PC-3 (cell line): Measurements from ENCODE around the gene THOC2. TPM values are rescaled to one million over a fixed set of nuclear protein-coding genes. Genes with fewer than 3 reads are reported as not detected.
A peak's percentile ranks its signal among the peaks of the same experiment; 100 is the strongest.
"Not testable (repeated sequence)": the region's sequence is repeated elsewhere in the genome, so short reads cannot be mapped to it uniquely, and the experiment has no call there.

Experiments used
- ATAC-seq: fragments of 200-7000 bp; cut with Tn5 transposase; 2 replicates; pipeline ENCODE4 v1.9.1; 2020; ENCODE audit warnings: mild to moderate bottlenecking, moderate library complexity
- BruUV-seq: library from RNA; stranded (reverse); fragments of 400-500 nt; replicated peaks from 2 replicates; lab custom pipeline; 2021; lab: Mats Ljungman, UMichigan
- CTCF ChIA-PET: fragments of 300-600 bp; sonication (Branson Sonifier 250); formaldehyde crosslinking; loops from one replicate; lab custom pipeline; 2022; ENCODE audit warnings: antibody characterized with exemption; lab: Charles Lee
- POLR2A ChIA-PET: fragments of 300-600 bp; sonication (Branson Sonifier 250); formaldehyde crosslinking; loops from one replicate; lab custom pipeline; 2022; ENCODE audit warnings: antibody characterized with exemption; ENCODE audit not compliant: unreplicated experiment; lab: Charles Lee
- DNase-seq: peaks from one replicate; pipeline ENCODE4 v3.0.0-alpha.2; 2015
- H2AFZ ChIP-seq: fragments of 300-600 bp; sonication (generic); 2 replicates; pipeline ENCODE4 v1.6.0; 2016; ENCODE audit warnings: antibody characterized with exemption, low read length
- H3F3A ChIP-seq: fragments of 300-600 bp; sonication (generic); one replicate; pipeline ENCODE4 v1.6.0; 2017; ENCODE audit warnings: antibody characterized with exemption, low read length, control low read depth, mild to moderate bottlenecking; ENCODE audit not compliant: unreplicated experiment
- H3K27ac ChIP-seq: fragments of 300-600 bp; sonication (generic); 2 replicates; pipeline ENCODE4 v1.5.1; 2016; ENCODE audit warnings: mild to moderate bottlenecking, low read length
- H3K27me3 ChIP-seq: fragments of 300-600 bp; sonication (generic); 2 replicates; pipeline ENCODE4 v1.6.1; 2016; ENCODE audit warnings: low read length, mixed read lengths
- H3K36me3 ChIP-seq: fragments of 300-600 bp; sonication (generic); 2 replicates; pipeline ENCODE4 v1.6.1; 2016; ENCODE audit warnings: low read depth, mixed run types, low read length, mixed read lengths
- H3K4me1 ChIP-seq: fragments of 300-600 bp; sonication (generic); 2 replicates; pipeline ENCODE4 v1.5.1; 2016; ENCODE audit warnings: low read length; ENCODE audit not compliant: insufficient read depth
- H3K4me2 ChIP-seq: fragments of 300-600 bp; sonication (generic); 2 replicates; pipeline ENCODE4 v1.6.0; 2016; ENCODE audit warnings: low read length
- H3K4me3 ChIP-seq: fragments of 300-600 bp; sonication (generic); 2 replicates; pipeline ENCODE4 v1.5.1; 2016; ENCODE audit warnings: mild to moderate bottlenecking, low read length, mixed read lengths
- H3K79me2 ChIP-seq: fragments of 300-600 bp; sonication (generic); 2 replicates; pipeline ENCODE4 v1.6.1; 2017; ENCODE audit warnings: low read length, mixed read lengths
- H3K9ac ChIP-seq: fragments of 300-600 bp; sonication (generic); 2 replicates; pipeline ENCODE4 v1.6.0; 2016; ENCODE audit warnings: mild to moderate bottlenecking, low read length
- H3K9me2 ChIP-seq: fragments of 300-600 bp; sonication (generic); replicated peaks from 2 replicates; pipeline ENCODE4 v1.6.1; 2016; ENCODE audit warnings: mixed run types, low read length, mixed read lengths
- H3K9me3 ChIP-seq: fragments of 300-600 bp; sonication (generic); 2 replicates; pipeline ENCODE4 v1.6.1; 2016; ENCODE audit warnings: low read length, mixed read lengths
- H4K20me1 ChIP-seq: fragments of 300-600 bp; sonication (generic); 2 replicates; pipeline ENCODE4 v1.6.1; 2016; ENCODE audit warnings: low read length, mixed read lengths
- EZH2 ChIP-seq: fragments of 300-600 bp; sonication (generic); IDR thresholded peaks from one replicate; pipeline ENCODE4 v1.6.1; 2017; ENCODE audit warnings: antibody characterized with exemption, mild to moderate bottlenecking, low read length; ENCODE audit not compliant: unreplicated experiment
- EZH2phosphoT487 ChIP-seq: fragments of 300-600 bp; sonication (generic); IDR thresholded peaks from 2 replicates; pipeline ENCODE4 v1.6.1; 2018; ENCODE audit warnings: mild to moderate bottlenecking, antibody characterized with exemption, low read length, borderline replicate concordance
- intact Hi-C: fragments of 100-400 bp; cut with micrococcal nuclease; formaldehyde crosslinking; loops from 2 replicates; pipeline ENCODE4 v1.9.0; 2023
- total RNA-seq: library from RNA; depleted of rRNA; stranded (reverse); fragments of >200 nt; gene quantifications from 2 replicates; pipeline ENCODE4 v1.2.3, GENCODE V29; 2014
- TF ChIP-seq, protein P1 (sequence below): fragments of 300-600 bp; sonication (generic); conservative IDR thresholded peaks from 2 replicates; pipeline ENCODE4 v1.5.1; 2017; ENCODE audit warnings: antibody characterized with exemption, low read depth, mild to moderate bottlenecking, low read length

THOC2 gene
- total RNA-seq, 1 experiment from 2014 or later: 69.1 TPM

DNA sequence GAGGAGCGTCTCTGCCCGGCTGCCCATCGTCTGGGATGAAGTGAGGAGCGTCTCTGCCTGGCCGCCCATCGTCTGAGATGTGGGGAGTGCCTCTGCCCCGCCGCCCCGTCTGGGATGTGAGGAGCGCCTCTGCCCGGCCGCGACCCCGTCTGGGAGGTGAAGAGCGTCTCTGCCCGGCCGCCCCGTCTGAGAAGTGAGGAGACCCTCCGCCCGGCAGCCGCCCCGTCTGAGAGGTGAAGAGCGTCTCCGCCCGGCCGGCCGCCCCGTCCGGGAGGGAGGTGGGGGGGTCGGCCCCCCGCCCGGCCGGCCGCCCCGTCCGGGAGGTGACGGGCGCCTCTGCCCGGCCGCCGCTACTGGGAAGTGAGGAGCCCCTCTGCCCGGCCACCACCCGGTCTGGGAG is 1.2 kb upstream of the THOC2 start:
- intact Hi-C loops: loop anchor here (5.0 kb wide), 2 partner anchors 37 to 87 kb away; no protein-coding TSS in a partner anchor
- BruUV-seq, CTCF ChIA-PET: not testable (repeated sequence)

DNA sequence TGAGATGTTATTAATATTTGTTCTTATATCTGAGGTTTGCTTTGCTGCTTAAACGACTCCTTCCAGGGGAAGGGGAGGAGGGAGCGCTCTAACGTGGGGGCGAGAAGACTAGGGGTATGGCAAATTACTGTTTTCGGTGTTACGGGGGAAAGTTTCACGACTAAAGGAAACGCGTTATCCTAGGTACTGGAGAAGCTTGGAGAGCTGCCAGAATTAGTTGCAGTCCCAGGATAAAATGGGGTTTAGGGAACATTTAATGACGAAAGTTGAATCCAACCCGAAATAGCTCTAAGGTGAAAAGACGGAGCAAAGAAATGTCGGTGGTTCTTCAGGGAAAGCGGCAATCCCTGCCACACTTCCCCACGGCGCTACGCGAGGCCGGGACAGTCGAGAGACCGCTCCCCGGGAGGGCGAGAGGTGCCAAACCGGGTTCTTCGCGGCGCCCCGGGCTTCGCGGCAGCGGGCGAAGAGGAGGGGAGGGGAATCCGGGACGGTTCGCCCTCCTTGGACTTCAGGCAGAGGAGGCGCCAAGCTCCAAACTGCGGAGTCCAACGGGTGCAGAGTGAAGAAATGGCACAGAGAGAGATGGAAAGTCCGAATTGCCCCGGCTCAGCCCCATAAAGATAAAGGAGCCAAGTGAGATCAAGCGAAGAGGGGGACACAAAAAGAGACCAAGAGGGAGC is 724 bp downstream of the THOC2 start:
- peaks cover 62% of the 10 kb centered on the region for H3K79me2 ChIP-seq
- peak overlapping the region; percentile 99 for H2AFZ ChIP-seq
- peak overlapping the region; percentile 96 for H3K4me2 ChIP-seq
- BruUV-seq: no TSS peak
- ATAC-seq (peak; percentile 42), DNase-seq (peak; percentile 15)
- H3K9ac ChIP-seq: peak overlapping the region; percentile 96
- H3K4me3 ChIP-seq: peak overlapping the region; percentile 97
- H3K4me1 ChIP-seq: peaks cover 32% of the 10 kb centered on the region
- peak overlapping the region; percentile 72 for H3K27ac ChIP-seq
- peaks cover 44% of the 10 kb centered on the region for H4K20me1 ChIP-seq
- no peak for TF ChIP-seq EZH2phosphoT487
- TF ChIP-seq EZH2: no peak
- TF ChIP-seq, protein P1, sequence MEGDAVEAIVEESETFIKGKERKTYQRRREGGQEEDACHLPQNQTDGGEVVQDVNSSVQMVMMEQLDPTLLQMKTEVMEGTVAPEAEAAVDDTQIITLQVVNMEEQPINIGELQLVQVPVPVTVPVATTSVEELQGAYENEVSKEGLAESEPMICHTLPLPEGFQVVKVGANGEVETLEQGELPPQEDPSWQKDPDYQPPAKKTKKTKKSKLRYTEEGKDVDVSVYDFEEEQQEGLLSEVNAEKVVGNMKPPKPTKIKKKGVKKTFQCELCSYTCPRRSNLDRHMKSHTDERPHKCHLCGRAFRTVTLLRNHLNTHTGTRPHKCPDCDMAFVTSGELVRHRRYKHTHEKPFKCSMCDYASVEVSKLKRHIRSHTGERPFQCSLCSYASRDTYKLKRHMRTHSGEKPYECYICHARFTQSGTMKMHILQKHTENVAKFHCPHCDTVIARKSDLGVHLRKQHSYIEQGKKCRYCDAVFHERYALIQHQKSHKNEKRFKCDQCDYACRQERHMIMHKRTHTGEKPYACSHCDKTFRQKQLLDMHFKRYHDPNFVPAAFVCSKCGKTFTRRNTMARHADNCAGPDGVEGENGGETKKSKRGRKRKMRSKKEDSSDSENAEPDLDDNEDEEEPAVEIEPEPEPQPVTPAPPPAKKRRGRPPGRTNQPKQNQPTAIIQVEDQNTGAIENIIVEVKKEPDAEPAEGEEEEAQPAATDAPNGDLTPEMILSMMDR: no peak
- no peaks in the 10 kb centered on the region for H3K9me3 ChIP-seq
- H3F3A ChIP-seq: no peaks in the 10 kb centered on the region
- no peaks in the 10 kb centered on the region for H3K9me2 ChIP-seq
- intact Hi-C loops: loop anchor here (5.0 kb wide), 2 partner anchors 35 to 85 kb away; no protein-coding TSS in a partner anchor
- H3K36me3 ChIP-seq: no peaks in the 10 kb centered on the region; the same call in 1 of the 2 replicates
- no peaks in the 10 kb centered on the region for H3K27me3 ChIP-seq
- CTCF ChIA-PET: interaction anchor here (0.6 to 1.5 kb wide), 2 partner anchors 32 to 38 kb away, joined by 3 read pairs; no protein-coding TSS in a partner anchor
- POLR2A ChIA-PET: interaction anchor here (0.6 kb wide), 2 partner anchors 12 to 230 kb away, joined by 3 to 4 read pairs; no protein-coding TSS in a partner anchor

More for the DNA sequence above, 1.2 kb upstream of the THOC2 start:
- H3K4me2 ChIP-seq, H3K27ac ChIP-seq, ATAC-seq, H3K9me3 ChIP-seq, H2AFZ ChIP-seq, H3K9ac ChIP-seq, H3K4me3 ChIP-seq, H3F3A ChIP-seq, H3K27me3 ChIP-seq, POLR2A ChIA-PET, H3K36me3 ChIP-seq, DNase-seq, H3K9me2 ChIP-seq: not testable (repeated sequence)
- peaks cover 26% of the 10 kb centered on the region for H3K4me1 ChIP-seq
- peaks cover 43% of the 10 kb centered on the region for H3K79me2 ChIP-seq
- H4K20me1 ChIP-seq: peaks cover 28% of the 10 kb centered on the region

DNA sequence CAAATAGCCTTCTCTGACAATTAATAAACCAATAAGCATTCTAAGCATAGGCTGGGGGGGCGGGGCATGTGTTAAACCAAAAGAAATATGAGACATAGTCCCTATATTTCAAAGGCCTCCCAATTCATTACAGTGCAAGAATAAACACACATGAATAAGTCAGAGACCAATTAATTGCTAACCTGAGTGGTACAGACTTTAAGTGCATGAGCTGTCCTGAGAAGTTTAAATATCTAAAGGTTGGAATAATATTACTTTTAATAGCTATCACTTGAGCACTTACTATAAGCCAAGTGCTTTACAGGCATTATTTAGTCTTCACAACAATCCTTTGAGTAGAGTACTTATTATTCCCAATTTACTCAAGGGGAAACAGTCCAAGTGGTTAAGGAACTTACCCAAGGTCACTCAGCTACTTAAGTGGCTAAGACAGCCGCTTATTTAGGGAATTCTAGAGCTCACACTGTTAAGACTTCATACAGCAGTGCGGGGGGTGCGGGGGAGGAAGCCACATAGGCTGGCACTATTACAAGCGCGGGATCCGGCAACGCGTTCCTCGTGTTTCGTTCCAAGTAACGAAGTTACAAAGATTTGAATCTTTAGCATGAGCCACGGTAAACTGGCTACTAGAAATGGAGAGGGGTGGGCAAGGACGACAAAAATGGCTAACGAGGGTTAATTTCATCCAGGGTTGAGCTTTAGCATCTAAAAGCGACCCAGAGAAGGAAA is 1.4 kb downstream of the THOC2 start:
- peaks cover 32% of the 10 kb centered on the region for H3K4me1 ChIP-seq
- H3F3A ChIP-seq: no peaks in the 10 kb centered on the region
- ChIA-PET CTCF (interaction anchor here (0.7 to 1.5 kb wide), 2 partner anchors 39 to 277 kb away, joined by 3 to 8 read pairs; no protein-coding TSS in a partner anchor), POLR2A (interaction anchor here (0.5 to 0.7 kb wide), 4 partner anchors 11 to 58 kb away, joined by 3 to 9 read pairs (median 4); no protein-coding TSS in a partner anchor)
- H3K9ac ChIP-seq: peak overlapping the region; percentile 96
- BruUV-seq: no TSS peak
- peak overlapping the region; percentile 24; the same call in 1 of the 2 replicates for H2AFZ ChIP-seq
- TF ChIP-seq EZH2: no peak
- TF ChIP-seq, protein P1: no peak
- TF ChIP-seq EZH2phosphoT487: no peak
- peaks cover 69% of the 10 kb centered on the region for H3K79me2 ChIP-seq
- no peaks in the 10 kb centered on the region for H3K9me2 ChIP-seq
- H3K4me2 ChIP-seq: peak overlapping the region; percentile 96
- peak overlapping the region; percentile 72 for H3K27ac ChIP-seq
- peak; percentile 50 for ATAC-seq
- no peaks in the 10 kb centered on the region for H3K9me3 ChIP-seq
- peaks cover 44% of the 10 kb centered on the region for H4K20me1 ChIP-seq
- intact Hi-C loops: loop anchor here (5.0 kb wide), 2 partner anchors 34 to 84 kb away; no protein-coding TSS in a partner anchor
- no peaks in the 10 kb centered on the region for H3K27me3 ChIP-seq
- DNase-seq: peak; percentile 24
- no peaks in the 10 kb centered on the region; the same call in 1 of the 2 replicates for H3K36me3 ChIP-seq
- peak overlapping the region; percentile 97 for H3K4me3 ChIP-seq
